HEK293 (cell line): ENCODE data around the gene PPOX.

Source experiments
- SCRT2 ChIP-seq: fragments of 450-650 bp; formaldehyde crosslinking; IDR thresholded peaks from 2 replicates; pipeline ENCODE4 v1.5.1; 2016; ENCODE audit warnings: missing biosample characterization, missing genetic modification characterization
- ZBTB21 ChIP-seq: fragments of 450-650 bp; formaldehyde crosslinking; IDR thresholded peaks from 2 replicates; pipeline ENCODE4 v1.5.1; 2017; ENCODE audit warnings: missing biosample characterization, missing genetic modification characterization
- ZBTB48 ChIP-seq: fragments of 450-650 bp; formaldehyde crosslinking; IDR thresholded peaks from 2 replicates; pipeline ENCODE4 v1.5.1; 2016; ENCODE audit warnings: missing biosample characterization, missing genetic modification characterization
- ZFP37 ChIP-seq: fragments of 450-650 bp; formaldehyde crosslinking; IDR thresholded peaks from 2 replicates; pipeline ENCODE4 v1.5.1; 2016; ENCODE audit warnings: missing biosample characterization, missing genetic modification characterization
- ZIC2 ChIP-seq: fragments of 450-650 bp; formaldehyde crosslinking; IDR thresholded peaks from 2 replicates; pipeline ENCODE4 v1.5.1; 2016; ENCODE audit warnings: missing biosample characterization, missing genetic modification characterization
- ZNF140 ChIP-seq: fragments of 450-650 bp; formaldehyde crosslinking; IDR thresholded peaks from 2 replicates; pipeline ENCODE4 v1.5.1; 2016; ENCODE audit warnings: missing biosample characterization, missing genetic modification characterization
- ZNF366 ChIP-seq: fragments of 450-650 bp; formaldehyde crosslinking; conservative IDR thresholded peaks from 2 replicates; pipeline ENCODE4 v1.5.1; 2016; ENCODE audit warnings: missing biosample characterization, missing genetic modification characterization
- ZNF521 ChIP-seq: fragments of 450-650 bp; formaldehyde crosslinking; IDR thresholded peaks from 2 replicates; pipeline ENCODE4 v1.5.1; 2017; ENCODE audit warnings: missing biosample characterization, mild to moderate bottlenecking, missing genetic modification characterization
- ZNF558 ChIP-seq: fragments of 450-650 bp; formaldehyde crosslinking; IDR thresholded peaks from 2 replicates; pipeline ENCODE4 v1.5.1; 2016; ENCODE audit warnings: missing biosample characterization, missing genetic modification characterization
- ZNF600 ChIP-seq: fragments of 450-650 bp; formaldehyde crosslinking; IDR thresholded peaks from 2 replicates; pipeline ENCODE4 v1.5.1; 2016; ENCODE audit warnings: missing biosample characterization, missing genetic modification characterization
- ZNF610 ChIP-seq: fragments of 450-650 bp; formaldehyde crosslinking; IDR thresholded peaks from 2 replicates; pipeline ENCODE4 v1.5.1; 2016; ENCODE audit warnings: missing biosample characterization, missing genetic modification characterization, borderline replicate concordance
- ZNF623 ChIP-seq: fragments of 450-650 bp; formaldehyde crosslinking; IDR thresholded peaks from 2 replicates; pipeline ENCODE4 v1.5.1; 2016; ENCODE audit warnings: missing biosample characterization, missing genetic modification characterization
- ZNF792 ChIP-seq: fragments of 450-650 bp; formaldehyde crosslinking; IDR thresholded peaks from 2 replicates; pipeline ENCODE4 v1.5.1; 2016; ENCODE audit warnings: missing biosample characterization, missing genetic modification characterization
- ZNF843 ChIP-seq: fragments of 450-650 bp; formaldehyde crosslinking; IDR thresholded peaks from 2 replicates; pipeline ENCODE4 v1.5.1; 2016; ENCODE audit warnings: missing biosample characterization, missing genetic modification characterization
- ZSCAN23 ChIP-seq: fragments of 450-650 bp; formaldehyde crosslinking; IDR thresholded peaks from 2 replicates; pipeline ENCODE4 v1.5.1; 2016; ENCODE audit warnings: missing biosample characterization, missing genetic modification characterization
- ZSCAN30 ChIP-seq: fragments of 450-650 bp; IDR thresholded peaks from 2 replicates; pipeline ENCODE4 v1.5.1; 2018; ENCODE audit warnings: missing biosample characterization, mild to moderate bottlenecking, missing genetic modification characterization, moderate library complexity
- TF ChIP-seq, protein P1 (sequence below): sonication (generic); formaldehyde crosslinking; IDR thresholded peaks from 2 replicates; pipeline ENCODE4 v1.8.1; 2022; ENCODE audit warnings: mild to moderate bottlenecking, moderate library complexity, missing genetic modification reagents
- TF ChIP-seq, protein P2 (sequence below): fragments of 450-650 bp; formaldehyde crosslinking; IDR thresholded peaks from 2 replicates; pipeline ENCODE4 v1.5.1; 2016; ENCODE audit warnings: missing biosample characterization, missing genetic modification characterization
- TF ChIP-seq, protein P3 (sequence below): fragments of 450-650 bp; formaldehyde crosslinking; IDR thresholded peaks from 2 replicates; pipeline ENCODE4 v1.5.1; 2017; ENCODE audit warnings: missing biosample characterization, missing genetic modification characterization
- TF ChIP-seq, protein P4 (sequence below): fragments of 450-650 bp; formaldehyde crosslinking; IDR thresholded peaks from 2 replicates; pipeline ENCODE4 v1.5.1; 2017; ENCODE audit warnings: missing biosample characterization, mild to moderate bottlenecking, missing genetic modification characterization, moderate library complexity
- TF ChIP-seq, protein P5 (sequence below): fragments of 450-650 bp; formaldehyde crosslinking; IDR thresholded peaks from 2 replicates; pipeline ENCODE4 v1.5.1; 2016; ENCODE audit warnings: missing biosample characterization, missing genetic modification characterization
- TF ChIP-seq, protein P6 (sequence below): fragments of 450-650 bp; formaldehyde crosslinking; IDR thresholded peaks from 2 replicates; pipeline ENCODE4 v1.5.1; 2016; ENCODE audit warnings: missing biosample characterization, missing genetic modification characterization

Gene PPOX

DNA sequence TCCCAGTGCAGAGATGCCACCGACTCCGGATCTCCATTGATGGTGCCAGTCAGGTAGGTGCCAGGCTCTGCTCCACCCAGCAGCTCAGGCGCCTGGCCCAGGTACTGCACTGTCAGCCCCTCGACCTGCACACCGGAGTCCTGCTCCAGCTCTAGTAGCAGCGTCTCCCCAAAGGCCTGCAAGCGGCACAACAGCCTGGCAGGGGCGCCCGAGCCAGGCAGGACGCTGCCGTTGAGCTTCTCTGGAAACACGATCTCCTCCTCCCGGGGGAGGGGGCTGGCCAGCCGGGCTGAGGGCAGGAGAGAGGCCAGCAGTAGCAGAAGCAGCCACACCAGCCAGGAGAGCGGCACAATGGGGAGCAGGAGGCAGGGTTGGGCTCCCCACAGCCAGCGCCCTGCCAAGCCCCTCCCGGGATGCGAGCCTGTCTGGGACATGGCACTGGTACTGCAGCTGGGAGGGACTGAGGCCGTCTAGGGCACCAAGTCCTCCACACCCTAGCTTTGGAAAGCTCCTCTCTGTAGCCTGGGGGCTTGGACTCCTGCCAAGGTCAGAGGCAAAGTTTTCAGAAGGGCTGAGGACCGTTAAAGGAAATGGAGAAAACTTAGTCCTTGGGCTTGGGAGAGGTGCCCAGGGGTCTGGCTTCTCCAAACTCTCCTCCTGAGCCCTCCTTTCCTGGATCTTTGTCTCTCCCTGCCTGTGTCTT, 32.1 kb downstream of the PPOX start (continued):
- TF ChIP-seq, protein P1, sequence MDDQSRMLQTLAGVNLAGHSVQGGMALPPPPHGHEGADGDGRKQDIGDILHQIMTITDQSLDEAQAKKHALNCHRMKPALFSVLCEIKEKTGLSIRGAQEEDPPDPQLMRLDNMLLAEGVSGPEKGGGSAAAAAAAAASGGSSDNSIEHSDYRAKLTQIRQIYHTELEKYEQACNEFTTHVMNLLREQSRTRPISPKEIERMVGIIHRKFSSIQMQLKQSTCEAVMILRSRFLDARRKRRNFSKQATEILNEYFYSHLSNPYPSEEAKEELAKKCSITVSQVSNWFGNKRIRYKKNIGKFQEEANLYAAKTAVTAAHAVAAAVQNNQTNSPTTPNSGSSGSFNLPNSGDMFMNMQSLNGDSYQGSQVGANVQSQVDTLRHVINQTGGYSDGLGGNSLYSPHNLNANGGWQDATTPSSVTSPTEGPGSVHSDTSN (CRISPR knock-in tag), result 0 out of 2 replicates have a peak, but pooled peaks have one; percentile 44
- TF ChIP-seq, protein P2, sequence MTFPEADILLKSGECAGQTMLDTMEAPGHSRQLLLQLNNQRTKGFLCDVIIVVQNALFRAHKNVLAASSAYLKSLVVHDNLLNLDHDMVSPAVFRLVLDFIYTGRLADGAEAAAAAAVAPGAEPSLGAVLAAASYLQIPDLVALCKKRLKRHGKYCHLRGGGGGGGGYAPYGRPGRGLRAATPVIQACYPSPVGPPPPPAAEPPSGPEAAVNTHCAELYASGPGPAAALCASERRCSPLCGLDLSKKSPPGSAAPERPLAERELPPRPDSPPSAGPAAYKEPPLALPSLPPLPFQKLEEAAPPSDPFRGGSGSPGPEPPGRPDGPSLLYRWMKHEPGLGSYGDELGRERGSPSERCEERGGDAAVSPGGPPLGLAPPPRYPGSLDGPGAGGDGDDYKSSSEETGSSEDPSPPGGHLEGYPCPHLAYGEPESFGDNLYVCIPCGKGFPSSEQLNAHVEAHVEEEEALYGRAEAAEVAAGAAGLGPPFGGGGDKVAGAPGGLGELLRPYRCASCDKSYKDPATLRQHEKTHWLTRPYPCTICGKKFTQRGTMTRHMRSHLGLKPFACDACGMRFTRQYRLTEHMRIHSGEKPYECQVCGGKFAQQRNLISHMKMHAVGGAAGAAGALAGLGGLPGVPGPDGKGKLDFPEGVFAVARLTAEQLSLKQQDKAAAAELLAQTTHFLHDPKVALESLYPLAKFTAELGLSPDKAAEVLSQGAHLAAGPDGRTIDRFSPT, result peak; percentile 37; the same call in 1 of the 2 replicates
- TF ChIP-seq ZSCAN23 (tag by site-specific recombination) (no peak), ZFP37 (tag by site-specific recombination) (no peak), ZSCAN30 (tag by site-specific recombination) (0 out of 2 replicates have a peak, but pooled peaks have one; percentile 30), ZIC2 (tag by site-specific recombination) (peak; percentile 70), ZNF521 (tag by site-specific recombination) (no peak), ZNF600 (tag by site-specific recombination) (peak; percentile 77), SCRT2 (tag by site-specific recombination) (no peak), ZBTB48 (tag by site-specific recombination) (0 out of 2 replicates have a peak, but pooled peaks have one; percentile 48), ZNF610 (peak; percentile 65; the same call in 1 of the 2 replicates), ZNF843 (0 out of 2 replicates have a peak, but pooled peaks have one; percentile 6), ZNF558 (tag by site-specific recombination) (no peak), ZBTB21 (tag by site-specific recombination) (no peak), ZNF792 (tag by site-specific recombination) (no peak), ZNF623 (tag by site-specific recombination) (no peak), ZNF366 (tag by site-specific recombination) (no peak; the same call in 1 of the 2 replicates), ZNF140 (tag by site-specific recombination) (no peak)
- TF ChIP-seq, protein P3, sequence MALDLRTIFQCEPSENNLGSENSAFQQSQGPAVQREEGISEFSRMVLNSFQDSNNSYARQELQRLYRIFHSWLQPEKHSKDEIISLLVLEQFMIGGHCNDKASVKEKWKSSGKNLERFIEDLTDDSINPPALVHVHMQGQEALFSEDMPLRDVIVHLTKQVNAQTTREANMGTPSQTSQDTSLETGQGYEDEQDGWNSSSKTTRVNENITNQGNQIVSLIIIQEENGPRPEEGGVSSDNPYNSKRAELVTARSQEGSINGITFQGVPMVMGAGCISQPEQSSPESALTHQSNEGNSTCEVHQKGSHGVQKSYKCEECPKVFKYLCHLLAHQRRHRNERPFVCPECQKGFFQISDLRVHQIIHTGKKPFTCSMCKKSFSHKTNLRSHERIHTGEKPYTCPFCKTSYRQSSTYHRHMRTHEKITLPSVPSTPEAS, result no peak
- TF ChIP-seq, protein P4, sequence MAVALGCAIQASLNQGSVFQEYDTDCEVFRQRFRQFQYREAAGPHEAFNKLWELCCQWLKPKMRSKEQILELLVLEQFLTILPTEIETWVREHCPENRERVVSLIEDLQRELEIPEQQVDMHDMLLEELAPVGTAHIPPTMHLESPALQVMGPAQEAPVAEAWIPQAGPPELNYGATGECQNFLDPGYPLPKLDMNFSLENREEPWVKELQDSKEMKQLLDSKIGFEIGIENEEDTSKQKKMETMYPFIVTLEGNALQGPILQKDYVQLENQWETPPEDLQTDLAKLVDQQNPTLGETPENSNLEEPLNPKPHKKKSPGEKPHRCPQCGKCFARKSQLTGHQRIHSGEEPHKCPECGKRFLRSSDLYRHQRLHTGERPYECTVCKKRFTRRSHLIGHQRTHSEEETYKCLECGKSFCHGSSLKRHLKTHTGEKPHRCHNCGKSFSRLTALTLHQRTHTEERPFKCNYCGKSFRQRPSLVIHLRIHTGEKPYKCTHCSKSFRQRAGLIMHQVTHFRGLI (tag by site-specific recombination), result peak; percentile 79; the same call in 1 of the 2 replicates
- TF ChIP-seq, protein P5, sequence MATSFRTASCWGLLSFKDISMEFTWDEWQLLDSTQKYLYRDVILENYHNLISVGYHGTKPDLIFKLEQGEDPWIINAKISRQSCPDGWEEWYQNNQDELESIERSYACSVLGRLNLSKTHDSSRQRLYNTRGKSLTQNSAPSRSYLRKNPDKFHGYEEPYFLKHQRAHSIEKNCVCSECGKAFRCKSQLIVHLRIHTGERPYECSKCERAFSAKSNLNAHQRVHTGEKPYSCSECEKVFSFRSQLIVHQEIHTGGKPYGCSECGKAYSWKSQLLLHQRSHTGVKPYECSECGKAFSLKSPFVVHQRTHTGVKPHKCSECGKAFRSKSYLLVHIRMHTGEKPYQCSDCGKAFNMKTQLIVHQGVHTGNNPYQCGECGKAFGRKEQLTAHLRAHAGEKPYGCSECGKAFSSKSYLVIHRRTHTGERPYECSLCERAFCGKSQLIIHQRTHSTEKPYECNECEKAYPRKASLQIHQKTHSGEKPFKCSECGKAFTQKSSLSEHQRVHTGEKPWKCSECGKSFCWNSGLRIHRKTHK (tag by site-specific recombination), result no peak
- TF ChIP-seq, protein P6, sequence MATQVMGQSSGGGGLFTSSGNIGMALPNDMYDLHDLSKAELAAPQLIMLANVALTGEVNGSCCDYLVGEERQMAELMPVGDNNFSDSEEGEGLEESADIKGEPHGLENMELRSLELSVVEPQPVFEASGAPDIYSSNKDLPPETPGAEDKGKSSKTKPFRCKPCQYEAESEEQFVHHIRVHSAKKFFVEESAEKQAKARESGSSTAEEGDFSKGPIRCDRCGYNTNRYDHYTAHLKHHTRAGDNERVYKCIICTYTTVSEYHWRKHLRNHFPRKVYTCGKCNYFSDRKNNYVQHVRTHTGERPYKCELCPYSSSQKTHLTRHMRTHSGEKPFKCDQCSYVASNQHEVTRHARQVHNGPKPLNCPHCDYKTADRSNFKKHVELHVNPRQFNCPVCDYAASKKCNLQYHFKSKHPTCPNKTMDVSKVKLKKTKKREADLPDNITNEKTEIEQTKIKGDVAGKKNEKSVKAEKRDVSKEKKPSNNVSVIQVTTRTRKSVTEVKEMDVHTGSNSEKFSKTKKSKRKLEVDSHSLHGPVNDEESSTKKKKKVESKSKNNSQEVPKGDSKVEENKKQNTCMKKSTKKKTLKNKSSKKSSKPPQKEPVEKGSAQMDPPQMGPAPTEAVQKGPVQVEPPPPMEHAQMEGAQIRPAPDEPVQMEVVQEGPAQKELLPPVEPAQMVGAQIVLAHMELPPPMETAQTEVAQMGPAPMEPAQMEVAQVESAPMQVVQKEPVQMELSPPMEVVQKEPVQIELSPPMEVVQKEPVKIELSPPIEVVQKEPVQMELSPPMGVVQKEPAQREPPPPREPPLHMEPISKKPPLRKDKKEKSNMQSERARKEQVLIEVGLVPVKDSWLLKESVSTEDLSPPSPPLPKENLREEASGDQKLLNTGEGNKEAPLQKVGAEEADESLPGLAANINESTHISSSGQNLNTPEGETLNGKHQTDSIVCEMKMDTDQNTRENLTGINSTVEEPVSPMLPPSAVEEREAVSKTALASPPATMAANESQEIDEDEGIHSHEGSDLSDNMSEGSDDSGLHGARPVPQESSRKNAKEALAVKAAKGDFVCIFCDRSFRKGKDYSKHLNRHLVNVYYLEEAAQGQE, result peak; percentile 32; the same call in 1 of the 2 replicates
- TF ChIP-seq, all 188 proteins: peak for 17
